Measurements from ENCODE around the gene IFI44.

Gene IFI44

DNA sequence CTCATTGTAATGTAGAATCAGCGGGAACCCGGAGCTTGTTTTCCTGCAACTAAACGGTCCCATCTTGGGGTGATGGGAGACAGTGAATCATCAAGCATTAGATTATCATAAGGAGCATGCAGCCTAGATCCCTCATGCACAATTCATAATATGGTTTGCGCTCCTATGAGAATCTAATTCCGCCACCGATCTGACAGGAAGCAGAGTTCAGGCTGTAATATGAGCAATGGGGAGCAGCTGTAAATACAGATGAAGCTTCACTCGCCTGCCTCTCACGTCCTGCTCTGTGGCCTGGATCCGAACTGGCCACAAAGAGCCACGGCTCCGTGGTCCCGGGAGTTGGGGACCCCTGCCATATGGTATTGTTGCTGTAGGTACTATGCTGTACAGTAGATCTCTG, 1.6 kb downstream of the IFI44 start:
- in situ Hi-C loops (cut with HindIII; ENCODE audit: low sequenced_read_pairs): no loop called here

DNA sequence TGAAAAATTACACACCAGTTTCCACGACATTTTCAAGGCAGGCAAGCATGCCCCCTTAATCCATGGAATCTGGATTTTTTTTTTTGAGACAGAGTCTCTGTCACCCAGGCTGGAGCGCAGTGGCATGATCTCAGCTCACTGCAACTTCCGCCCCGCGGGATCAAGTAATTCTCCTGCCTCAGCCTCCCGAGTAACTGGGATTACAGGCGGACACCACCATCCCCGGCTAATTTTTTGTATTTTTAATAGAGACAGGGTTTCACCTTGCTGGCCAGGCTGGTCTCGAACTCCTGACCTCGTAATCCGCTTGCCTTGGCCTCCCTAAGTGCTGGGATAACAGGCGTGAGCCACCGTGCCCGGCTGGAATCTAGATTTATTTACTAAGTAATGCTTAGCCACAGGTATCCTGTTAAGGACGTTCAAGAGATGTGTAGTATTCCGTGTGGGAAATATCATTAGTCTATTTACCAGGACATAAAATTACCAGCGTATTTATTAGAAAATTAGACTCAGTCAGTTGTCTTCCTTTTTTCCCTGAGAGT, 2.5 kb downstream of the IFI44 start:
- in situ Hi-C loops (cut with HindIII; ENCODE audit: low sequenced_read_pairs): no loop called here

DNA sequence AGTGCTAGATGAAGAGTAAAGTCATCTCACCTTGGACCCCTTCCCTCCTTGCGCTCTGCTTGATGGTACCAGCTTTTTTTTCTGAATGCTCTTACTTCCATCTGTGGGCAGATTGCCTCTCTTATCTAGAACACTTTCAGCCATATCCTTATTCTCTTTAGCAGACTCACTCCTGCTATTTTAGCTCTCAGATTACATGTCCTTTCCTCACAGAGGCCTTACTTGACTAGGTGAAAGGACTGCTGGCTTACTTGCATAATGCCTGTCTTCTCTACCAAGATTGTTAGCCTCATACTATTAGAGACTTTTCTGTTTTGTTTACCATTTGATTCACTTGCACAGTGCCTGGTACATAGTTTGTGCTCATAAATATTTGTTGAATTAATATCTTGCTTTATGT, 9.3 kb downstream of the IFI44 start:
- in situ Hi-C loops (cut with HindIII; ENCODE audit: low sequenced_read_pairs): no loop called here

DNA sequence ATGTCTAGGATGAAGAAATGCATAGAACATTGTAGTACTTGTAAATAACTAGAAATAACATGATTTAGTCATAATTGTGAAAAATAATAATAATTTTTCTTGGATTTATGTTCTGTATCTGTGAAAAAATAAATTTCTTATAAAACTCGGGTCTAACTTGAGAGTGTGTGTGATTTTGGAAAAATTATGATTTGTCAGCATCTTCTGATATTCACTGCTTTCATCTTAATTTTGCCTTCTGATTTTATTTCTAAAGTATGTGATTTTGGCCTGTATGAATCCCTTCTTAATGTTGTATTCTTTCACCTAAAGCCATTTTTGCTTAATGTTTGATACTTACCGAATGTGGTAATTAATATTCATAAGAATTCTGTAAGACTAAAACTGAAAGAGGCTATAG, 14.3 kb downstream of the IFI44 start:
- in situ Hi-C loops (cut with HindIII; ENCODE audit: low sequenced_read_pairs): no loop called here

DNA sequence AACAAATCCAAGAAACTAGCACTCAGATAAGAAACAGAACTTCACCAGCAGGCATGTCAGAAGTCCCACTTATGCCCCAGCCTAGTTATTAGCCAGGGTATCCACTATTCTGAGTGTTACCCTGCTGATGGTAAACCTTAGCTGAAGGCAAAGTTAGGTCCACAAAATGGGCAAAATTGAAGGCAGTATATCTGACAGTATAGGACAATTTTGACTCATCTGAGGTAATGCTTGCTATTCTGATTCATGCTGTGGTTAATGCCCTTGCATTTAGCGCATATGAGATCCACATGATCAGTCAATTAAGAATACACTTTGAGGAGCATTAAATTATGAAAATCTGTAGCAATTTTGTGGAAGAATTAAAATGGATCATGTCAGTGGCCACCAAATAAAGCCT, 15.1 kb downstream of the IFI44 start:
- in situ Hi-C loops (cut with HindIII; ENCODE audit: low sequenced_read_pairs): no loop called here

DNA sequence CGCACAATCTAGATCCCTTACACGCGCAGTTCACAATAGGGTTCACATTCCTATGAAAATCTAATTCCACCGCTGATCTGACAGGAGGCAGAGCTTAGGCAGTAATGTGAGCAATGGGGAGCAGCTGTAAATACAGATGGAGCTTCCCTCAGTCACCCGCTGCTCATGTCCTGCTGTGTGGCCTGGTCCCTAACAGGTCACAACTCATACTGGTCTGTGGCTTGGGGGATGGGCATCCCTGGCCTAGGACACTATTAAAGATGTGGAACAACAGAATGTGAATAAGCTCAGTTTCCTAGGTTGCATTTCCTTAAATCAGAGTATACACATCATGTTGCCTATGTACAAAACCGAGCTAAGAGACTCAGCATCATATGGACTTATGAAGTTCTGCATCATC, 16.2 kb downstream of the IFI44 start:
- in situ Hi-C loops (cut with HindIII; ENCODE audit: low sequenced_read_pairs): no loop called here

DNA sequence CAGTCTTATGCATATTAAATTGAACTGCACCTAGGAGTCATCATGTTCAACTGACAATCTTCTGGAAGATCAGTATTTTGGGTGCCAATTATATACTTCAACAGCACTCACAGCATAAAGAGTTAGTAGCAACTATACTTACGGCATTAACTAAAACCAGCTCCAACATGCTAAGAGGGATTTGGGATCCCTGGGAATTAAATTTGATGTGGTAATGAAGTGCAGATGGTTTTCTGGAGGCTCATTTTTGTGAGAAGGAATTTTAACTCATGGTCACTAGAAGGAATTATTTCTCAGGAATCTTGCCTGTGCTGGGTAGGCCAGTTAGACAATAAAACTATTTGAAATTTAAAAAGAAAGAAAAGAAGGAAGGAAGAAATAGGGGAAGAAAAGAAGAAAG, 18.3 kb downstream of the IFI44 start:
- in situ Hi-C loops (cut with HindIII; ENCODE audit: low sequenced_read_pairs): no loop called here

DNA sequence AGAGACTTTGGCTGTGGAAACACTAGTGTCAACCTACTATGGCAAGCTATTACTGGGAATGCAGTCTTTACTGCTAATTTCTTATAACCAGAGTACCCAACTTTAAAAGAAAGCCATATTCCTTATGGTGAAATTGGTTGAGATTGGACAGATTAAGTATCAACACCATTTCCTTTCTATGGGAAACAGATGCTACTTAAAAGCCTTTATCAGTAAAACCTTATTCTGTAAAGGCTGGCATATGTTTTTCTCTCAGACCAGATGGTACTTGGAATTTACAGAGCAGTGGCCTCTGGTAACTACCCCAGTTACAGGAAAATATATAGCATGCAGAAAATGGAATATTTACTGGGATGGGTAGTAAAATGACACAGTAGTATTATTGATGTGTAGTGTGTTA, 18.8 kb downstream of the IFI44 start:
- in situ Hi-C loops (cut with HindIII; ENCODE audit: low sequenced_read_pairs): no loop called here

DNA sequence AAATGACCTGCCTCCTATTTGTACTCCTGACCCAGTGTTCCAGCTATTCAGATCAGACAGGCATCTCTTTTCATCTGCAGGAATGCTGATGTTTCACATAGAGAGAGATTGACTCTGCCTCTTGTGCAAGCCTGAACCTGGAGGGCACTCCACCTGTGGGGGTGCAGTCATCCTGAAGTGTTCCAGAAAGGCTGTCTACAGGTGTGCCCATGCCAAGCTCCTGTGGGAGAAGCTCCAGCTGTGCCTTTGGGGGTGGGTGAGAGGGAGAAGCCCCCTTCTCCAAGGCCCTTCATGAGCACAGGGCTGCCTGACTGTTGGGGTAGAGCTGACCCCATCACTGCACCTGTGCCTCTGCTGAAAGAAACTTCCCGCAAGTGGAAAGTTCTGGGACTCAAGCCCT, 22.8 kb downstream of the IFI44 start:
- in situ Hi-C loops (cut with HindIII; ENCODE audit: low sequenced_read_pairs): no loop called here

DNA sequence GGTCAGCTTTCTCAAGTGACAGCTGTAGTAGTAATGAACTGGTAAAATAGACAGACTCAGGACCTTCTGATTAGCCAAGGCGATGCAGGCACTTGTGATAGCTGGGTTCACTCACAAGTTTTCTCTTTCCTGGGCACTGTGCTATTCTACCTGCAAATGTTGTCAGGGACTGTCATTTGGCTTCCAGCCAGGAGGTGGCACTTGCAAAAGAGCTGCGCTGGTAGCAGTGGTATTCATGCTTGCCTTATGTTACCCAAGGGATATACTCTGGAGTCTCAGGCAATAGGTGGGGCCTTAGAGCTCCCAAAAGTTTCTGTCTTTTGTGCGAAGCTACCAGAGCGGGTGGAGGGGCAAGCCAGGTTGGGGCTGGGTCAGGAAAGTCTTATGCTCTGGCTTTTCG, 23.5 kb downstream of the IFI44 start:
- in situ Hi-C loops (cut with HindIII; ENCODE audit: low sequenced_read_pairs): no loop called here

DNA sequence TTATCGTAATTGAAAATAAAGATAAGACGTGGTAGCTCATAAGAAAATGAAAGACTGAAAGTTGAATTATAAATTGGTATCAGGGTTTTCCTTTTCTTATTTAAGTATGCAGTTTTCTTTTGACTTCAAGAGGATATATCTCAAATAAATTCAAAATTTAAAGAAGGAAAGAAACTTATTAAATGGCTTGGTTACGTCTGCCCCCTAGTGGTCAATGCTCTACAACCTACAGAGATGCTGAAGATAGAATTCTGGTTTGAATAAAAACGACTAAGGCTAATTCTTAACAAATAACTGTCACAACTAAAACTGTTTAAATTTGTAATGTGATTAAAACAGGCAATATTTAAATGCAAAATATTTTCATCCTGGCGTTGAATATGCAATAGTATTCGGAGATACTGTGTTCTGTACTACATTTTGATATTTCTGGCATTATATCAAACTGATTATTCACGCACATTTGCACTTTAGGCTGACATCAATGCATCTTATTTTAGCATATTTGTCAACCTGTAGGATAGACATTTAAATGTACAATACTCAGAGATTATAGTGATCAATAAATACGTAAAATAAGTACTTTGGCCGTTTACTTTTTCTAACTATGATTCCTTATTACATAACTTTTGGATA, 26.8 kb downstream of the IFI44 start:
- in situ Hi-C loops (cut with HindIII; ENCODE audit: low sequenced_read_pairs): no loop called here

DNA sequence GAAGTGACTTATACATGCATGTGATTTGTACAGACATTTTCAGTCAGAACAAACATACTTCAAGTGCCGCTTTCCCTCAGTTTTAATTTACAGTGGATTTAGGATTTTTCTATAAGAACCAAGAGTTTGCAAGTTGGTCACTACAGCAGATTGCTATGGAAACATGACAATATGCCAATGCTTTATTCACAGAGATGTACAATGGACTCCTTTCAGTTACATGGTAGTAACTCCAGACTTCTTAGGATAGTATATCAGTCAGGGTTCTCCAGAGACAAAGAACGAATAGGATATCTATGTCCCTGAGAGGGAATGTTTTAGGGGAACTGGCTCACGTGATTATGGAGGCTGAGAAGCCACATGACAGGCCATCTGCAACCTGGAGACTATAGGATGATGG, 27.4 kb downstream of the IFI44 start:
- in situ Hi-C loops (cut with HindIII; ENCODE audit: low sequenced_read_pairs): no loop called here

DNA sequence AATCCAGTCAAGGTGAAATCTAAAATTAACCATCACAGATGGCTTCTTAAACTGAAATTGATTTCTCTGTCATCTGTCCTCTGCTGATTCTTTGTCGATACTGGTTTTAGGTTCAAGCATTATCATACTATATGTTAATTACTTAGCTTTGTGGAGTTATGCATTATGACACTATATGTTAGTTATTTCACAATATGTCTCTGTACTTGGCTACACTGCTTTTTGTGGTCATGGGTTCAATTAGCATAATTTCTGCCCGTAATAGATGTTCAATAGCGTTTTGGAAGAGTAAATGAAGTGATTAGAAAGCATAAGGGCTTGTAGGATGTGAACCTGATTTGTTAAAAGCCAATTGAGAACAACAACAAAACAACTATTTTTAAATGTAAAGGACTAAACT, 28.2 kb downstream of the IFI44 start:
- in situ Hi-C loops (cut with HindIII; ENCODE audit: low sequenced_read_pairs): no loop called here

DNA sequence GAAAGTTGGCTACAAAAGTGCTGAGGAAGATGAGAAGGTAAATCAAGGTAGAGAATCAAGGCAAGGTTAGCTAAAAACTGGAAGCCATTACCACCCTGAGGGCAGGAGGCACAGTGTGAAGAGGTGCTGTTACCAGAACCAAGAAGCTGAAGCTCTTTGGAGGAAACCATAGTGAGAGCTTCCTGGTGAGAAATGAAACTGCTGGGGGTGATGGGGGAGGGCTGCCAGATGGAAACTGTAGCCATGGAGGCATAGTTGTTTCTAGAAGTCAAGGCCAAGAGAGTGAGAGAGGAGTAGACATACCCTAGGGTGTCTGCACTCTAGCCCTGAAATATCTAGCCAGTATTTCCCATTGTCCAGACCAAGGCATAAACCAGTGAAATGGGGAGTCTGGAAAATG, 28.7 kb downstream of the IFI44 start:
- in situ Hi-C loops (cut with HindIII; ENCODE audit: low sequenced_read_pairs): no loop called here

DNA sequence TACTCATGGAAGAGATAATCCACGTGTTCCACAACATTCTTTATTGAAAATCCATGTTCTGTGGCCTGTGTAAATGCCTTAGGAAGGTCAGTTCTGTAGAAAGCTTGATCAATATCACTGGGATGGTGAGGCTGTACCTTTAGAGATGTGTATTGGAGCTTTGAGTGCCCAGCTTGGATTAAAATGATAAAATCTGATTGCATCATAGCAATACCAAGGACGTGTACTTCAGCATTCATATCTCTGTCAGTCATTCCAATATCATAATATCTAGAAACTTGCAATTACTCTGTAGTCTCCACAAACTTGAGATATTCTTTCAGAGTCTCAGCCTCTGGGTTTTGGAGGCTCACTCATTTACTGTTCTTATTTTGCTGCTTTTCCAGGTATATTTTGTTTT, 31.6 kb downstream of the IFI44 start:
- in situ Hi-C loops (cut with HindIII; ENCODE audit: low sequenced_read_pairs): loop anchor here (10.0 kb wide), 1 partner anchor 536 kb away; no protein-coding TSS in a partner anchor

DNA sequence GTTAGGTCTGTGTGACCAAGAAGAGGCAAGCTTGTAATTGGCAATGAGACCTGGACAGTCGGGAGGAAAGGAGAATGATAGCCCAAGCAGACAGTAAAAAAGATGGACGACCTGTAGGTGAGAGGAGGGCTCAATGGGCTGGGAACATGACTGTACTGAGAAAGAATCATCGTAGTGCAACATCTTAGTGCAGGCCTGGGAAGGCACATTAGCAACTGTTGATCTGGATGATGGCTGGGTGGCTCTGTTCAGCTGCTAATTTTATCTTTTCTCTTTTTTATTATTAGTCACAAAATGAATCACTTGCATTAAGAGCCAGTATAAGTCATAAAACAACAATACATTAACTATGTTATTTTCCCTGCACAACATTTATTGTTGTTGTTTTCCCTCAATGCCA, 32.9 kb downstream of the IFI44 start:
- in situ Hi-C loops (cut with HindIII; ENCODE audit: low sequenced_read_pairs): loop anchor here (10.0 kb wide), 1 partner anchor 538 kb away; no protein-coding TSS in a partner anchor

DNA sequence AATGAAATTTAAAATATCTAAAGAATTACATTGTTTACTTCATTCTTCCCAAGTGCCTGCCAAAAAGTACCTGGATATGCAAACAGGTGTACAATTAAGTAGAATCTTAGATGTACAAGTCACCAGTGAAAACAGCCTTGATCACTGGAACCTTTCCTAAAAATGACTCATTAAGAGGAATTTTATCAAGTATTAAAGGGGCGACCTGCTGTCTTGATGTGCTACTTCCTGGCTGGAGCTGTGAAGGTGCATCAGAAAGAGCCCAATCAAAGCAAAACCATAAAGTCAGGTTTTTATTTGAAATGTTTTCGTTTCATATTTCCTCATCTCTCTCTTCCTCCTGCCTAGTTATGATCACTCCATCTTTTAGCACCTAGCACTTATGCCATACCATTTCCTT, 33.4 kb downstream of the IFI44 start:
- in situ Hi-C loops (cut with HindIII; ENCODE audit: low sequenced_read_pairs): loop anchor here (10.0 kb wide), 1 partner anchor 538 kb away; no protein-coding TSS in a partner anchor

DNA sequence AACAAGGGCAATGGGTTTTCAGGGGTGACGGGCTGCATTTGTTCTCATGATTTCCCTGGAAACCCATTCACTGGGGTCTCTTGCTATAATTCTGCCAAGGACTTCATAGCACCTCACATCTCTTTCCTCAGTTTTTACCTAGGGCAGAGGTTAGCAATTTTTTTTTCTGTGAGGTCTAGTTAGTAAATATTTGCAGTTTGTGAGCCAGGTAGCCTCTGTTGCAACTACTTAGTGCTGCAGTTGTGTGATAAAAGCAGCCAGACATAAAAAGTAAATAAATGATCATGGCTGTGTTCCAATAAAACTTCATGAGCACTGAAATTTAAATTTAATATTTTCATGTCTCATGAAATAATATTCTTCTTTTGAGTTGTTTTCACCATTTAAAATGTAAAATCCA, 37.7 kb downstream of the IFI44 start:
- in situ Hi-C loops (cut with HindIII; ENCODE audit: low sequenced_read_pairs): loop anchor here (10.0 kb wide), 1 partner anchor 543 kb away; no protein-coding TSS in a partner anchor

DNA sequence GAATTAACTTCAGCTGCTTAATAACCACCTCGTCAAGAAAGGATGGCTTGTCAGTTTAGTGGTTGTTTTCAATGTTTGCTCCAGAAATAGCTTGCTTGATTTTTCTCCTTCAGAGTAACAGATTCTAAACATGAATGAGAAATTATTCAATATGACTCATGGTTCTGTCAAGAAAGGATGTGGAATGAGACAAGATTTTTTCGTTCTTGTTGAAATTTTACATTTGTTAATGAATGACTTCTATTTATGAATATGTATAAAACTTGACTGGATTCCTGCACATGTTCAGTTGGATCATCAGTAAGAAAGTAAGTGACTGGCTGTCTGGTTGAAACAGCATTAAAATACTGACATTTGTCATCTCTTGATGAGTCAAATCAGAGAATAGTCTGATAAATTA, 38.3 kb downstream of the IFI44 start:
- in situ Hi-C loops (cut with HindIII; ENCODE audit: low sequenced_read_pairs): loop anchor here (10.0 kb wide), 1 partner anchor 543 kb away; no protein-coding TSS in a partner anchor

DNA sequence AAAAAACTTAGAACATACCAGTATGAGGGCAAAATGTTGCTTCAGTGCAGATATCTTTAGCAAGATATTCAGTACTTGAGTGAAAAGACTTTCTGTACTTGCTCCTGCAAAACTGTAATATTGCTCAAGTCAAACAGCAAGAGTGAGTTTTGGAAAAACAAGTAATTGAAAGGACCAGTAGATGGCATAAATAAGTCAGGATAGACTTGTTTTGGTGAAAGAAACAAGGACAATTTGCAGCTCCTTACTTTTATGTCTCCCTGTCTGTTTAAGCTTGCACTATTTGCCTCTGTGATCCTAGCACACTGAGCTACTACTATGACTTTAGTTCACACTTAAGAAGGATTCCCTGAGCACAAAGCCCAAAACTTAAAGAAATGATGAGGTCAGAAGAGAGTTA, 39.1 kb downstream of the IFI44 start:
- in situ Hi-C loops (cut with HindIII; ENCODE audit: low sequenced_read_pairs): loop anchor here (10.0 kb wide), 1 partner anchor 544 kb away; no protein-coding TSS in a partner anchor

DNA sequence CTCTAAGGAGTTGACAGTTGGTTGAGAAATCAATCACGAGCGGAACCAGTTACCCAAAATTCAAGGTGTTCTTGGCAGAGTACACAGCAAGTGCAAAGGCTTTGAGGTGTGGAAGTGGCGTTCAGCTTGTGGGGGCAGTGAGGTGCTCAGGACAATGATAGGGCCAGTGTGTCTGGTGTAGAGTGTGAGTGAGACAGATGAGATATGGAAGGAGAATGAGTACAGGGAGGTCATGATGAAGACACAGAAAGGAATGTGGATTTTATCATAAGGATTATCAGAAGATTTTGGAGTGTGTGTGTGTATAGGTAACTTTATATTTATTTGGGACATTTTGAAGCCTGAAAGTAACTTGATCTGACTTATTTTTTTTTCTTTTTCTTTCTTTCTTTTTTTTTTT, 40.9 kb downstream of the IFI44 start:
- in situ Hi-C loops (cut with HindIII; ENCODE audit: low sequenced_read_pairs): no loop called here

DNA sequence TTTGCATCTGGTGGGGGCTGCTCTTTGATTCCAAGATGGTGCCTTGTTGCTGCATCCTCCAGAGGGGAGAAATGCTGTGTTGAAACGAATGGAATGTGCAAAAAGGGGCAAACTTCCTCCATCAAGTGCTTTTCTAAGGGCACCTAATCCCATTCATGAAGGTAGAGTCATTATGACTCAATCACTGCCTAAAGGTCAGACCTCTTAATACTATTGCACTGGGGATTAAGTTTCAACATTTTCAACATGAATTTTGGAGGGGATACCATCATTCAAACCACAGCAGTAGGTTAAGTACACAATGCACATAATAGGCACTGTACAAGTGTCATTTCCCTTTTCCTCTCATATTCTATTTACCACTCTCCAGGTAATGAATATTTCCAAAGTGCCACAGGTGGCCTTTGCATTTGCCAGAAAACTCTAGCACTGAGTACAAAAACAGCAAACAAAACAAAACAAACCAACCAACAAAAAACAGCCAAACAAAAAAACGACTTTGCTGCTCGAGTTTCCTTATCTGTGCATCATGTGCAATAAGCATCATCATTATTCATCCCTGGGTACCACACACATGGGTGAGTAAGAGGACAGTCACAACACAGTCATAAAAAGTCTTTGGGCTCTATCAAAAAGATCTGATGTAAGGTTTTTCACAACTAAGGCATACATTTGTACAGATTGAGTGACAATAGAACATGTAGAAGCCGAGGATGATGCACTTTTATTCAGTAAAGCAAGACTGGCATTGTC, 42.5 kb downstream of the IFI44 start:
- in situ Hi-C loops (cut with HindIII; ENCODE audit: low sequenced_read_pairs): no loop called here

All from endothelial cell of hepatic sinusoid (primary cell).